ENCODE data around the gene SORCS1. TPM values are rescaled to one million over a fixed set of nuclear protein-coding genes. Genes with fewer than 3 reads are reported as not detected.

SORCS1 gene
- total and polyA plus RNA-seq, 2 donors (not counting 1 experiment from before 2014, with no cell fraction given): under 0.01 to 0.01 TPM

- H3K9ac ChIP-seq (ENCODE audit: insufficient read depth, low read length): no peak overlapping the region
- no peaks in the 10 kb centered on the region for H3K79me2 ChIP-seq (ENCODE audit: control insufficient read depth, insufficient read depth, low read length)
- TF ChIP-seq CTCF (conservative IDR thresholded peaks at IDR 0.05 in 1 of 2, IDR thresholded peaks at IDR 0.05 in 1 of 2; ENCODE audit: low read depth in 1 of 2, low read length in 2 of 2) (no peak), EZH2 (IDR thresholded peaks at IDR 0.05; ENCODE audit: low read length, missing control alignments) (no peak)
- H3K27me3 ChIP-seq (ENCODE audit: control insufficient read depth, insufficient read depth, low read length): no peaks in the 10 kb centered on the region
- no peak overlapping the region for H3K4me3 ChIP-seq (replicated peaks in 1 of 4; ENCODE audit: control extremely low read depth in 1 of 4, insufficient read depth in 1 of 4, low read depth in 3 of 4, low read length in 4 of 4)
- no peaks in the 10 kb centered on the region for H3K4me1 ChIP-seq (ENCODE audit: control insufficient read depth, extremely low read depth, insufficient read depth, low read length)
- H3K9me3 ChIP-seq (ENCODE audit: control insufficient read depth, insufficient read depth, low read depth, low read length): no peaks in the 10 kb centered on the region
- H3K27ac ChIP-seq (ENCODE audit: insufficient read depth, low read length): no peak overlapping the region
- no peak overlapping the region for H2AFZ ChIP-seq (ENCODE audit: low read length)
- DNase-seq (ENCODE audit: low read depth in 2 of 2): no peak
- no peak overlapping the region for H3K4me2 ChIP-seq (ENCODE audit: extremely low read depth, insufficient read depth, low read length)
- no peaks in the 10 kb centered on the region for H4K20me1 ChIP-seq (ENCODE audit: control insufficient read depth, extremely low read depth, insufficient read depth, low read length)
- no peaks in the 10 kb centered on the region for H3K36me3 ChIP-seq (ENCODE audit: control insufficient read depth, insufficient read depth, low read length)
These were observed 594.2 kb downstream of the SORCS1 start for GRCh38 chr10:106570268-106570667.

- H3K27me3 ChIP-seq (ENCODE audit: control insufficient read depth, insufficient read depth, low read length): no peaks in the 10 kb centered on the region
- TF ChIP-seq EZH2 (IDR thresholded peaks at IDR 0.05; ENCODE audit: low read length, missing control alignments): no peak
- TF ChIP-seq CTCF (conservative IDR thresholded peaks at IDR 0.05 in 1 of 2, IDR thresholded peaks at IDR 0.05 in 1 of 2; ENCODE audit: low read depth in 1 of 2, low read length in 2 of 2): no peak
- H3K4me3 ChIP-seq (replicated peaks in 1 of 4; ENCODE audit: control extremely low read depth in 1 of 4, insufficient read depth in 1 of 4, low read depth in 3 of 4, low read length in 4 of 4): no peak overlapping the region
- H3K36me3 ChIP-seq (ENCODE audit: control insufficient read depth, insufficient read depth, low read length): no peaks in the 10 kb centered on the region
- no peaks in the 10 kb centered on the region for H3K79me2 ChIP-seq (ENCODE audit: control insufficient read depth, insufficient read depth, low read length)
- no peak overlapping the region for H2AFZ ChIP-seq (ENCODE audit: low read length)
- H3K4me1 ChIP-seq (ENCODE audit: control insufficient read depth, extremely low read depth, insufficient read depth, low read length): no peaks in the 10 kb centered on the region
- H4K20me1 ChIP-seq (ENCODE audit: control insufficient read depth, extremely low read depth, insufficient read depth, low read length): no peaks in the 10 kb centered on the region
- DNase-seq (ENCODE audit: low read depth in 2 of 2): no peak
- H3K4me2 ChIP-seq (ENCODE audit: extremely low read depth, insufficient read depth, low read length): no peak overlapping the region
- no peak overlapping the region for H3K9ac ChIP-seq (ENCODE audit: insufficient read depth, low read length)
- H3K9me3 ChIP-seq (ENCODE audit: control insufficient read depth, insufficient read depth, low read depth, low read length): no peaks in the 10 kb centered on the region
- H3K27ac ChIP-seq (ENCODE audit: insufficient read depth, low read length): no peak overlapping the region
These were observed 596.9 kb downstream of the SORCS1 start for GRCh38 chr10:106567629-106568028.

DNA sequence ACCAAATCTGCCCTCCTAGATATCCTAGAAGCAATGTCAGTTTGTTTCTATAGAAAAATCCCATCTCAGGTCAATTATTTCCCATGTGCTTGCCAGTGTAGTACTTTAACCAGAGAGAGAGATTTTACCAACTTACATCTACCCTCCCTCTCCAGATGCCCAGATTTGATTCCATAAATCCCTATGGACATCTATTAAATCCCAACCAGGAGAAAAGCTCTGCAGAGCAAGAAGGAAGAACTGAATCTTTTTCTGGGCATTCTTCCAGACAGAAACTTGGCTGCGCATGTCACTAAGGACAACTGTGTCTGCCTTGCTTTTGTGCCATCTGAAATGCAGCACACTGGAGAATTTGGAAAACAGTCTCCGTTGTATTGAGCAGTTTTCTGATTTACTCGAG lies 597.6 kb downstream of the SORCS1 start:
- Histone ChIP-seq H3K27ac (ENCODE audit: insufficient read depth, low read length) (no peak overlapping the region), H3K9ac (ENCODE audit: insufficient read depth, low read length) (no peak overlapping the region), H3K4me1 (ENCODE audit: control insufficient read depth, extremely low read depth, insufficient read depth, low read length) (no peaks in the 10 kb centered on the region), H4K20me1 (ENCODE audit: control insufficient read depth, extremely low read depth, insufficient read depth, low read length) (no peaks in the 10 kb centered on the region), H3K27me3 (ENCODE audit: control insufficient read depth, insufficient read depth, low read length) (no peaks in the 10 kb centered on the region), H3K9me3 (ENCODE audit: control insufficient read depth, insufficient read depth, low read depth, low read length) (no peaks in the 10 kb centered on the region), H3K79me2 (ENCODE audit: control insufficient read depth, insufficient read depth, low read length) (no peaks in the 10 kb centered on the region), H3K36me3 (ENCODE audit: control insufficient read depth, insufficient read depth, low read length) (no peaks in the 10 kb centered on the region), H3K4me2 (ENCODE audit: extremely low read depth, insufficient read depth, low read length) (no peak overlapping the region), H2AFZ (ENCODE audit: low read length) (no peak overlapping the region), H3K4me3 (replicated peaks in 1 of 4; ENCODE audit: control extremely low read depth in 1 of 4, insufficient read depth in 1 of 4, low read depth in 3 of 4, low read length in 4 of 4) (no peak overlapping the region)
- TF ChIP-seq EZH2 (IDR thresholded peaks at IDR 0.05; ENCODE audit: low read length, missing control alignments) (no peak), CTCF (conservative IDR thresholded peaks at IDR 0.05 in 1 of 2, IDR thresholded peaks at IDR 0.05 in 1 of 2; ENCODE audit: low read depth in 1 of 2, low read length in 2 of 2) (no peak)
- DNase-seq (ENCODE audit: low read depth in 2 of 2): peak in 1 of 2 donors; percentile 30
